Right lobe of liver (tissue), 5 donors: Measurements from ENCODE around the gene XPO1. TPM values are rescaled to one million over a fixed set of nuclear protein-coding genes. Genes with fewer than 3 reads are reported as not detected.

Experiments used
- total RNA-seq, 6 experiments: library from RNA; depleted of rRNA in 2 of 6; stranded (reverse); fragments of >200 nt in 2 of 6; fragmentation: NEBNext Ultra II Directional in 3 of 6; extraction: Animal tissue kit (Norgen Biotek cat#: 25700) in 3 of 6; gene quantifications; one replicate each; pipeline versions ENCODE4 v1.1.0 to v1.2.4, GENCODE V29; 2016 to 2023
- donor health status: DM: no; HTN: no; CAD: no.
- donor health status: DM: no; HTN: no; CAD: no.
- donor health status: DM: no; HTN: yes; CAD: no.
- donor health status: DM: no; HTN: yes; CAD: no.

XPO1 gene
- total RNA-seq, 6 experiments from 2014 or later: 38.6 to 63.2 (median 51.2) TPM

Other genes starting within 250 kb of the XPO1 start
- 10 to 100 TPM; 33.3 to 57.1 (median 41.5) TPM for gene USP34, start 67.3 kb downstream of the XPO1 start, total RNA-seq